Measurements from ENCODE around the gene C19orf81.

The C19orf81 gene

GRCh38 chr19:50678323-50678722 lies 29.1 kb downstream of the C19orf81 start:
- no peak for DNase-seq

- peak in 56 of 58 donors; percentile 2 to 91 (median 63) for DNase-seq
Measured at GRCh38 chr19:50679177-50680125, 30.2 kb downstream of the C19orf81 start.

GRCh38 chr19:50686310-50687032 lies 37.2 kb downstream of the C19orf81 start:
- peak in 1 of 58 donors; percentile 21 for DNase-seq

GRCh38 chr19:50688766-50689165 lies 39.5 kb downstream of the C19orf81 start:
- no peak for DNase-seq

GRCh38 chr19:50690439-50690838 lies 41.2 kb downstream of the C19orf81 start:
- DNase-seq, result peak in 1 of 58 donors; percentile 2

- DNase-seq, result no peak
Measured at GRCh38 chr19:50693064-50693975, 44.1 kb downstream of the C19orf81 start.

GRCh38 chr19:50694815-50695145 lies 45.5 kb downstream of the C19orf81 start:
- no peak for DNase-seq

GRCh38 chr19:50695251-50696093 lies 46.2 kb downstream of the C19orf81 start:
- DNase-seq, result peak in 29 of 58 donors; percentile 8 to 70 (median 37)

GRCh38 chr19:50696094-50696483 lies 46.8 kb downstream of the C19orf81 start:
- peak in 2 of 58 donors; percentile 8 to 15 for DNase-seq

GRCh38 chr19:50697414-50698124 lies 48.3 kb downstream of the C19orf81 start:
- no peak for DNase-seq

- DNase-seq, result no peak
Measured at GRCh38 chr19:50701367-50701985, 52.2 kb downstream of the C19orf81 start.

GRCh38 chr19:50702158-50702870 lies 53.1 kb downstream of the C19orf81 start:
- no peak for DNase-seq

GRCh38 chr19:50702871-50703829 lies 53.9 kb downstream of the C19orf81 start:
- peak in 5 of 58 donors; percentile 7 to 29 (median 19) for DNase-seq

GRCh38 chr19:50703915-50704796 lies 54.9 kb downstream of the C19orf81 start:
- no peak for DNase-seq

GRCh38 chr19:50705422-50706019 lies 56.3 kb downstream of the C19orf81 start:
- peak in 11 of 58 donors; percentile 6 to 63 (median 14) for DNase-seq

GRCh38 chr19:50706387-50706786 lies 57.1 kb downstream of the C19orf81 start:
- DNase-seq, result no peak

Measured in anterior cingulate cortex (tissue), 58 donors.